Neural progenitor cell (in vitro differentiated cells): ENCODE results near the gene APLP2. TPM values are rescaled to one million over a fixed set of nuclear protein-coding genes. Genes with fewer than 3 reads are reported as not detected.

Experiments
- DNase-seq: peaks from one replicate; pipeline ENCODE4 v3.0.0-alpha.2; 2016; ENCODE audit warnings: low spot score
- H2AFZ ChIP-seq: fragments of 200-600 bp; sonication (generic); replicated peaks from 2 replicates; pipeline ENCODE4 v1.6.1; 2016; ENCODE audit warnings: antibody characterized with exemption
- H3F3A ChIP-seq: fragments of 200-600 bp; sonication (generic); 2 replicates; pipeline ENCODE4 v1.6.1; 2016; ENCODE audit warnings: antibody characterized with exemption, low read depth
- H3K27ac ChIP-seq: fragments of 200-600 bp; sonication (generic); 2 replicates; pipeline ENCODE4 v1.5.1; 2016; ENCODE audit warnings: mild to moderate bottlenecking
- H3K27me3 ChIP-seq: fragments of 200-600 bp; sonication (generic); 2 replicates; pipeline ENCODE4 v1.6.1; 2016; ENCODE audit warnings: mild to moderate bottlenecking, moderate library complexity
- H3K36me3 ChIP-seq: fragments of 200-600 bp; sonication (generic); 2 replicates; pipeline ENCODE4 v1.5.1; 2016
- H3K4me1 ChIP-seq: fragments of 200-600 bp; sonication (generic); 2 replicates; pipeline ENCODE4 v1.6.1; 2016; ENCODE audit warnings: mixed run types
- H3K4me2 ChIP-seq: fragments of 200-600 bp; sonication (generic); 2 replicates; pipeline ENCODE4 v1.6.1; 2016
- H3K4me3 ChIP-seq: fragments of 200-600 bp; sonication (generic); 2 replicates; pipeline ENCODE4 v1.5.1; 2016
- H3K79me2 ChIP-seq: fragments of 200-600 bp; sonication (generic); 2 replicates; pipeline ENCODE4 v1.6.1; 2016; ENCODE audit warnings: low read depth
- H3K9ac ChIP-seq: fragments of 200-600 bp; sonication (generic); 2 replicates; pipeline ENCODE4 v1.6.1; 2016
- H3K9me3 ChIP-seq: fragments of 200-600 bp; sonication (generic); 2 replicates; pipeline ENCODE4 v1.5.1; 2016; ENCODE audit warnings: low read depth
- H4K20me1 ChIP-seq: fragments of 200-600 bp; sonication (generic); 2 replicates; pipeline ENCODE4 v1.6.1; 2016; ENCODE audit warnings: low read depth
- H3K27ac Mint-ChIP-seq: 3 replicates; pipeline ENCODE4 v1.8.0; 2021; ENCODE audit warnings: mixed read lengths
- H3K27me3 Mint-ChIP-seq: 2 replicates; pipeline ENCODE4 v1.8.0; 2022; ENCODE audit warnings: low read depth, mild to moderate bottlenecking, inconsistent platforms, moderate library complexity, mixed read lengths; ENCODE audit not compliant: insufficient read depth
- H3K36me3 Mint-ChIP-seq: 3 replicates; pipeline ENCODE4 v1.8.0; 2021; ENCODE audit warnings: mixed read lengths
- H3K4me1 Mint-ChIP-seq: 3 replicates; pipeline ENCODE4 v1.8.0; 2021; ENCODE audit warnings: mixed read lengths
- H3K4me3 Mint-ChIP-seq: 3 replicates; pipeline ENCODE4 v1.8.0; 2021; ENCODE audit warnings: mild to moderate bottlenecking, moderate library complexity, mixed read lengths
- H3K9me3 Mint-ChIP-seq: 3 replicates; pipeline ENCODE4 v1.8.0; 2020; ENCODE audit warnings: mixed read lengths
- EZH2 ChIP-seq: fragments of 200-600 bp; sonication (generic); IDR thresholded peaks from 2 replicates; pipeline ENCODE4 v1.6.1; 2017; ENCODE audit warnings: antibody characterized with exemption, mild to moderate bottlenecking, moderate library complexity
- EZH2phosphoT487 ChIP-seq: fragments of 200-600 bp; sonication (generic); IDR thresholded peaks from 2 replicates; pipeline ENCODE4 v1.6.1; 2017; ENCODE audit warnings: antibody characterized with exemption
- total RNA-seq: library from RNA; depleted of rRNA; stranded (reverse); fragments of >200 nt; gene quantifications from 2 replicates; pipeline ENCODE4 v1.2.3, GENCODE V29; 2015; ENCODE audit warnings: low replicate concordance
- TF ChIP-seq, protein P1 (sequence below): fragments of 200-600 bp; sonication (generic); IDR thresholded peaks from 2 replicates; pipeline ENCODE4 v1.5.1; 2017; ENCODE audit warnings: antibody characterized with exemption, mild to moderate bottlenecking

The APLP2 gene
- total RNA-seq, 1 donor from 2014 or later = 455 TPM

DNA sequence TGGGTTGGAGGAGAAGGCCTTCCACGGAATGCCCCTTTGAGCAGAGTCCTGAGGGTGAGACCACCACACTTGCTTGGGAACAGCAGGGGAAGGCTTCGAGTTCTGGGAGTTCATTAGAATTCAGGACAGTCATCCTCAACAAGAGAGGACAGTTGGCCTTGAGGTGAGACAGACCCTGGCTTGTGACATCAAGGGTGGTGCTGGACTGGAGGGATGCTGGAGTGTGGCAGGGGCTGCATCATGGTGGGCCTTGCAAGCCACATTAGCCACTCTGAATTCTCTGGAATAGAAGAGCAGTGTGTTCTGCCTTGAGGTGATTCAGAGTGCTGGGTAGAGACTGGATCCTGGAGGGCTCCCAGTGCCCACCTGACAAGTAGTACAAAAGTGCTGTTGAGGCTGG, 26.3 kb downstream of the APLP2 start:
- Histone ChIP-seq H3K27me3 (no peaks in the 10 kb centered on the region), H3K79me2 (peaks cover 87% of the 10 kb centered on the region), H3F3A (no peaks in the 10 kb centered on the region), H3K9me3 (peaks cover 3% of the 10 kb centered on the region), H4K20me1 (peaks cover 49% of the 10 kb centered on the region), H3K36me3 (no peaks in the 10 kb centered on the region), H3K4me1 (no peaks in the 10 kb centered on the region), H3K4me3 (no peak overlapping the region), H3K9ac (no peak overlapping the region), H2AFZ (no peak overlapping the region), H3K4me2 (no peak overlapping the region), H3K27ac (no peak overlapping the region)
- H3K27me3 Mint-ChIP-seq = peaks cover 11% of the 10 kb centered on the region
- H3K9me3 Mint-ChIP-seq = peaks cover 11% of the 10 kb centered on the region
- H3K4me1 Mint-ChIP-seq = peaks cover 8% of the 10 kb centered on the region
- no peak overlapping the region for H3K4me3 Mint-ChIP-seq
- no peak for DNase-seq
- TF ChIP-seq, protein P1, sequence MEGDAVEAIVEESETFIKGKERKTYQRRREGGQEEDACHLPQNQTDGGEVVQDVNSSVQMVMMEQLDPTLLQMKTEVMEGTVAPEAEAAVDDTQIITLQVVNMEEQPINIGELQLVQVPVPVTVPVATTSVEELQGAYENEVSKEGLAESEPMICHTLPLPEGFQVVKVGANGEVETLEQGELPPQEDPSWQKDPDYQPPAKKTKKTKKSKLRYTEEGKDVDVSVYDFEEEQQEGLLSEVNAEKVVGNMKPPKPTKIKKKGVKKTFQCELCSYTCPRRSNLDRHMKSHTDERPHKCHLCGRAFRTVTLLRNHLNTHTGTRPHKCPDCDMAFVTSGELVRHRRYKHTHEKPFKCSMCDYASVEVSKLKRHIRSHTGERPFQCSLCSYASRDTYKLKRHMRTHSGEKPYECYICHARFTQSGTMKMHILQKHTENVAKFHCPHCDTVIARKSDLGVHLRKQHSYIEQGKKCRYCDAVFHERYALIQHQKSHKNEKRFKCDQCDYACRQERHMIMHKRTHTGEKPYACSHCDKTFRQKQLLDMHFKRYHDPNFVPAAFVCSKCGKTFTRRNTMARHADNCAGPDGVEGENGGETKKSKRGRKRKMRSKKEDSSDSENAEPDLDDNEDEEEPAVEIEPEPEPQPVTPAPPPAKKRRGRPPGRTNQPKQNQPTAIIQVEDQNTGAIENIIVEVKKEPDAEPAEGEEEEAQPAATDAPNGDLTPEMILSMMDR = no peak
- TF ChIP-seq EZH2phosphoT487 = no peak
- TF ChIP-seq EZH2 = no peak
- H3K36me3 Mint-ChIP-seq = peaks cover 27% of the 10 kb centered on the region
- H3K27ac Mint-ChIP-seq = no peak overlapping the region

DNA sequence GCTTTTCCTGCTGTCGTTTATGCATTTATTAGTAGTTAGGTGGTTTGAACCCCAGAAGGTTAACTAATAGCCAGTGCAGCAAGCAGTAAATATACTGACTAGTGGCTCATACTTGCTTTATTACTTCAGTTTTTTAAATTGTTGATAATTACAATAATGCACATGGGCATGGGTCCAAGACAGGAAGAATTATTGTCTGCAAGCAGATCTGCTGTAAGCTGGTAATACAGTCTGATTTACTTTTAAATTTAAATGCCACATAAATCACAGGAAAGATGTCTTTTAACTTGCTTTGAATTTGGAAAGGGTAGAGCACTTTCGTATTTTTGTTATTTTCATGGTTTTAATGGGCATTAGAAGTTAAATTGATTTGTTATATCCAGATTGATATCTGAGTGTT, 27.1 kb downstream of the APLP2 start:
- no peak for DNase-seq
- Mint-ChIP-seq H3K9me3 (peaks cover 15% of the 10 kb centered on the region), H3K4me3 (no peak overlapping the region), H3K27me3 (peaks cover 11% of the 10 kb centered on the region), H3K36me3 (peaks cover 32% of the 10 kb centered on the region), H3K27ac (no peak overlapping the region), H3K4me1 (peaks cover 8% of the 10 kb centered on the region)
- H3K4me2 ChIP-seq = no peak overlapping the region
- no peak overlapping the region for H3K27ac ChIP-seq
- no peaks in the 10 kb centered on the region for H3K36me3 ChIP-seq
- no peak overlapping the region for H2AFZ ChIP-seq
- no peak overlapping the region for H3K4me3 ChIP-seq
- H3F3A ChIP-seq = no peaks in the 10 kb centered on the region
- H3K4me1 ChIP-seq = peaks cover under 1% of the 10 kb centered on the region
- peaks cover 3% of the 10 kb centered on the region for H3K9me3 ChIP-seq
- TF ChIP-seq EZH2 (no peak), EZH2phosphoT487 (no peak)
- TF ChIP-seq, protein P1 = no peak
- H3K27me3 ChIP-seq = no peaks in the 10 kb centered on the region
- H4K20me1 ChIP-seq = peaks cover 54% of the 10 kb centered on the region
- no peak overlapping the region for H3K9ac ChIP-seq
- H3K79me2 ChIP-seq = peaks cover 95% of the 10 kb centered on the region

DNA sequence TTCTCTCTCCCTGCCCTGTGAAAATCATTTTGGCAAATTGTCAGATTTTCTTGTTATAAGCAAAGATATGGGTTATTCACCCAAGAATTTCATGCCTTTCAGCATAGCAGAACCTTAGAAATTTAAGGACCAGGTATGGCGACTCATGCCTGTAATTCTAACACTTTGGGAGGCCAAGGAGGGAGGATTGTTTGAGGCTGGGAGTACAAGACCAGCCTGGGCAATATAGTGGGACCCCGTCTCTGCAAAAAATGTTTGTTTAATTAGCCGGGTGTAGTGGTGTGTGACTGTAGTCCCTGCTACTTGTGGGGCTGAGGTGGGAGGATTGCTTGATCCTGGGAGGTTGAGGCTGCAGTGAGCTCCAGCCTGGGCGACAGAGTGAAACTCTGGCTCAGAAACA, 27.6 kb downstream of the APLP2 start:
- no peaks in the 10 kb centered on the region for H3K36me3 ChIP-seq
- peaks cover 58% of the 10 kb centered on the region for H4K20me1 ChIP-seq
- no peak overlapping the region for H3K4me3 ChIP-seq
- Mint-ChIP-seq H3K27ac (no peak overlapping the region), H3K36me3 (peaks cover 35% of the 10 kb centered on the region), H3K4me1 (peaks cover 8% of the 10 kb centered on the region), H3K4me3 (no peak overlapping the region), H3K27me3 (peaks cover 11% of the 10 kb centered on the region), H3K9me3 (peaks cover 17% of the 10 kb centered on the region)
- no peak overlapping the region for H3K27ac ChIP-seq
- peaks cover 6% of the 10 kb centered on the region for H3K4me1 ChIP-seq
- no peak overlapping the region for H3K4me2 ChIP-seq
- no peak overlapping the region for H2AFZ ChIP-seq
- H3K27me3 ChIP-seq = no peaks in the 10 kb centered on the region
- TF ChIP-seq EZH2 (no peak), EZH2phosphoT487 (no peak)
- TF ChIP-seq, protein P1 = no peak
- no peak overlapping the region for H3K9ac ChIP-seq
- no peaks in the 10 kb centered on the region for H3F3A ChIP-seq
- peaks cover 99% of the 10 kb centered on the region for H3K79me2 ChIP-seq
- H3K9me3 ChIP-seq = peaks cover 3% of the 10 kb centered on the region
- DNase-seq = no peak
